Neural crest cell (in vitro differentiated cells): Measurements from ENCODE around the gene TMEM14B. TPM values are rescaled to one million over a fixed set of nuclear protein-coding genes. Genes with fewer than 3 reads are reported as not detected.

Experiments used
- DNase-seq: peaks from one replicate; pipeline ENCODE4 v3.0.0; 2021; ENCODE audit warnings: low read depth, mixed read lengths, low spot score
- H3K27ac Mint-ChIP-seq: one replicate; pipeline ENCODE4 v1.8.0; 2021; ENCODE audit warnings: mild to moderate bottlenecking, mixed read lengths; ENCODE audit not compliant: unreplicated experiment
- H3K27me3 Mint-ChIP-seq: 2 replicates; pipeline ENCODE4 v1.8.0; 2021; ENCODE audit warnings: low read depth, mild to moderate bottlenecking, mixed read lengths
- H3K36me3 Mint-ChIP-seq: 2 replicates; pipeline ENCODE4 v1.8.0; 2021; ENCODE audit warnings: low read depth, mild to moderate bottlenecking, mixed read lengths
- H3K4me1 Mint-ChIP-seq: 2 replicates; pipeline ENCODE4 v1.8.0; 2021; ENCODE audit warnings: mixed read lengths
- H3K4me3 Mint-ChIP-seq: one replicate; pipeline ENCODE4 v1.8.0; 2021; ENCODE audit warnings: mild to moderate bottlenecking, mixed read lengths
- H3K9me3 Mint-ChIP-seq: 2 replicates; pipeline ENCODE4 v1.8.0; 2021; ENCODE audit warnings: mixed read lengths
- CTCF ChIP-seq: fragments of 200-600 bp; sonication (generic); conservative IDR thresholded peaks from 2 replicates; pipeline ENCODE4 v1.5.0; 2021; ENCODE audit warnings: antibody characterized with exemption, mild to moderate bottlenecking
- total RNA-seq: library from RNA; stranded (reverse); gene quantifications from 2 replicates; pipeline ENCODE4 v1.2.1, GENCODE V29; 2021

Gene TMEM14B
- total RNA-seq, 1 donor from 2014 or later: 81.5 TPM

- H3K27ac Mint-ChIP-seq: no peak overlapping the region
- peak; percentile 98 for TF ChIP-seq CTCF
- H3K27me3 Mint-ChIP-seq: no peaks in the 10 kb centered on the region
- H3K36me3 Mint-ChIP-seq: peaks cover 3% of the 10 kb centered on the region
- H3K4me1 Mint-ChIP-seq: peaks cover 4% of the 10 kb centered on the region
- DNase-seq: peak; percentile 54
- no peaks in the 10 kb centered on the region for H3K9me3 Mint-ChIP-seq
- no peak overlapping the region for H3K4me3 Mint-ChIP-seq
Observed at GRCh38 chr6:10801224-10801848, 53.7 kb downstream of the TMEM14B start.

Other genes with a start within 250 kb of the TMEM14B start
- gene GCNT2, start 226.5 kb upstream of the TMEM14B start, total RNA-seq: 5.3 and 6.4 TPM in 2 replicates
- gene C6orf52, start 53.2 kb upstream of the TMEM14B start, total RNA-seq: 5.3 and 8.2 TPM in 2 replicates
- gene PAK1IP1, start 52.8 kb upstream of the TMEM14B start, total RNA-seq: 21.6 and 25.4 TPM in 2 replicates
- 88.3 and 90.5 TPM in 2 replicates for gene TMEM14C, start 24.7 kb upstream of the TMEM14B start, total RNA-seq
- gene MAK, start 90.7 kb downstream of the TMEM14B start, total RNA-seq: 0.93 and 1.1 TPM in 2 replicates
- gene GCM2, start 134.2 kb downstream of the TMEM14B start, total RNA-seq: not detected in 2 replicates
- 5.6 and 9.9 TPM in 2 replicates for gene SYCP2L, start 139.2 kb downstream of the TMEM14B start, total RNA-seq